GM12874 (cell line): ENCODE measurements around the gene ISG15.
A peak's percentile ranks its signal among the peaks of the same experiment; 100 is the strongest.

Experiments
- TF ChIP-seq, protein P1 (sequence below): IDR thresholded peaks from 2 replicates; pipeline ENCODE4 v1.5.1; 2011; ENCODE audit warnings: low read depth, mild to moderate bottlenecking, control low read depth, low read length, moderate library complexity; ENCODE audit not compliant: insufficient read depth

Gene ISG15

GRCh38 chr1:1024771-1025699 is 11.7 kb downstream of the ISG15 start:
- TF ChIP-seq, protein P1, sequence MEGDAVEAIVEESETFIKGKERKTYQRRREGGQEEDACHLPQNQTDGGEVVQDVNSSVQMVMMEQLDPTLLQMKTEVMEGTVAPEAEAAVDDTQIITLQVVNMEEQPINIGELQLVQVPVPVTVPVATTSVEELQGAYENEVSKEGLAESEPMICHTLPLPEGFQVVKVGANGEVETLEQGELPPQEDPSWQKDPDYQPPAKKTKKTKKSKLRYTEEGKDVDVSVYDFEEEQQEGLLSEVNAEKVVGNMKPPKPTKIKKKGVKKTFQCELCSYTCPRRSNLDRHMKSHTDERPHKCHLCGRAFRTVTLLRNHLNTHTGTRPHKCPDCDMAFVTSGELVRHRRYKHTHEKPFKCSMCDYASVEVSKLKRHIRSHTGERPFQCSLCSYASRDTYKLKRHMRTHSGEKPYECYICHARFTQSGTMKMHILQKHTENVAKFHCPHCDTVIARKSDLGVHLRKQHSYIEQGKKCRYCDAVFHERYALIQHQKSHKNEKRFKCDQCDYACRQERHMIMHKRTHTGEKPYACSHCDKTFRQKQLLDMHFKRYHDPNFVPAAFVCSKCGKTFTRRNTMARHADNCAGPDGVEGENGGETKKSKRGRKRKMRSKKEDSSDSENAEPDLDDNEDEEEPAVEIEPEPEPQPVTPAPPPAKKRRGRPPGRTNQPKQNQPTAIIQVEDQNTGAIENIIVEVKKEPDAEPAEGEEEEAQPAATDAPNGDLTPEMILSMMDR, result no peak

DNA sequence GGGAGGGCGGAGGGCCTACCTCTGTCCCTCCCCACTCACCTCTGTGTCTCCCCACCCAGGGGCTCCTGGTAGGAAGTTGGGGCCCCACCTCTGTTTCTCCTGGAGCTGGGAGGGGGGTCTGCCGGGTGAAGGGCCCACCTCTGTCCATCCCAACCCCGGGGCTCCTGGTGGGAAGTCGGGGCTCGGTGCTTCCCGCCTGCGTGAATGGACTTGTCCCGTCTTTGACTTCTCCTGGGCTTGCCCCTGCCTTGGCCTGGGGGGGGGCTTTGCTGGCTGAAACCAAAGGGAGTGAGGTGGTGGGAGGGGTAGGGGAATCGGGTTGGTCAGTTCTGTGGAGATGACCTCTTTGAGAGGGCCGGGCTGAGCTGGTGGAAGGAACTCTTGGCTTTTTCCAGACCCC is 12.4 kb downstream of the ISG15 start:
- TF ChIP-seq, protein P1, result no peak

DNA sequence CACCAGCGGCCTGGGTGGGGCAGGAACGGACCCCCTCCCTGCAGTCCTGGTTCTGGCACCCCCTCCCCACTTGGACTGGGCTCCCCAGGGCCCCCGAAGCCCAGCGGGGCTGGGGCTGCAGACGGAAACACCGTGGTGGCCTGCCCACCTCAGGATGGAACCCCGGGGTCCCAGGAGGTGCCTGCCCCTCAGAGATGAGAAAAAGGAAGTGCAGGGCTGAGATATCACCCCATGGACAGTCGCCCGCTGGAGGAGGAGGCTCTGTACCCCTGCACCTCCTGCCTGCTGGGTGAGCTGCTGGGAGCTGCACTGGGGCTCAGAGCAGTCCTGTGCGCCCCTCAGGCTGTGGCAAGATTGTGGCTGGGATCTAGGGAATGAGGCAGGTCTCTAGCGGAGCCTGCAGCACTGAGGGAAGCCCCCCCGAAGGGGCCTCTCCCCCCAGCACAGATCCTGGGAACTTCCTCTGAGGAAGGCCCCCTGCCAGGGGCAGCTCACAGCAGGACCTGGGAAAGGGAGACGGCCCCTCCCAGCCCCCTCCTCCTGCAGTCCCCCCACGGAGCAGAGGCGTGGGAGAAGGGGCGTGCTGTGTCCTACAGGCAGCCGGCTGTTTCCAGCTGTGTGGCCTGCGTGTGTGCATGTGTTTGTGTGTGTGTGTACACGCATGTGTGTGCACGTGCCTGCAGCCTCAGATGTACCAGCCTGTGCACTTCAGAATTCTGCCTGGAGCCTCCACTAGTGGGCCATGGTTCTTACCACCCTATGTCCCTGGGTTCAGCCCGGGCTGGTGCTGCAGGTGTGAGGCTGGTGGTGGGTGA is 13.5 kb downstream of the ISG15 start:
- TF ChIP-seq, protein P1, result no peak

DNA sequence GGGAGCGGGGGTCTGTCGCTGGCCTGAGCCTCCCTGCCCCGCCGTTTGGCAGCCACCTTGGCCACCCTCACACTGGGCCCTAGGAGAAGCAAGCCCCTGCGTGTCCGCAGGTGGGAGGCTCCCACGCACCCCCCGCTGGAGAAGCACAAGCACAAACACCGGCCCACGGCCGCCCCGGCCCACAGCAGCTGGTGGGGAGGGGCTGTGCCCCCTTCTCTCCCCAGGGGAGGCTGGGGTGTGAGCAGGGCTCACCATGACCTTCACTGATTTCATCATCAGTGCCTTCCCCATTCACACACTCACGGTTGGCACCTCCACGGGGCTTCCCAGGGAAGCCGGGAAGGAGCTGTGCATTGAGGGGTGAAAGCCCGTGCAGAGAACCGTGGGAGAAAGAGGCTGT is 14.5 kb downstream of the ISG15 start:
- TF ChIP-seq, protein P1, result no peak

- TF ChIP-seq, protein P1, result no peak
Measured at GRCh38 chr1:1031659-1032235, 18.4 kb downstream of the ISG15 start.

DNA sequence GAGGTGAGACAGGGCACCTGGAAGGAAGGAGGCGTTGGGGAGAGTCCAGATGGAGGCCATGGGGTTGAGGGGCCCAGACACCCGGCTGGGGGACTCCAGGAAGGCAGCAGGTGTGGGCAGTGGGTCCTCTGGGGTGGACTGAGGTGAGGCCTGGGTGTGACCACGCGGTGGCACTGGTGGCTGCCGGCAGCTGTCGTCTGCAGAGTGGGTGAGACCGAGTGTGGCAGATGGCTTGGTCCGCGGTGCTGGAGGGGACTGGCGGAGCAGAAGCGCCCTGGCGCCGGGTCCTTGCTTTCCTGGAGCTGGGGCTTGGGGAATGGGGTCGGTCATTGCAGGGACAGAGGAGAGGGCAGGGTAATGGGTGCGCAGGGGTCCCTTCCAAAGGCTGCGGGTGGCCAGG is 19.1 kb downstream of the ISG15 start:
- TF ChIP-seq, protein P1, result no peak

- TF ChIP-seq, protein P1, result peak; percentile 92
Measured at GRCh38 chr1:1033009-1033587, 19.8 kb downstream of the ISG15 start.
